B cell (primary cell): ENCODE results near the gene COL4A3. TPM values are rescaled to one million over a fixed set of nuclear protein-coding genes. Genes with fewer than 3 reads are reported as not detected.

Experiments
- ATAC-seq: fragments of 200-7000 bp; cut with Tn5 transposase; one replicate; pipeline ENCODE4 v1.10.0; 2021; ENCODE audit warnings: low read depth, mild to moderate bottlenecking, moderate number of reproducible peaks, moderate library complexity
- CTCF ChIA-PET: fragments of 350-600 bp; sonication (Branson Sonifier 250); formaldehyde crosslinking; loops from one replicate; lab custom pipeline; 2021; ENCODE audit warnings: antibody characterized with exemption, inconsistent platforms; lab: Charles Lee
- POLR2A ChIA-PET: fragments of 350-600 bp; sonication (Branson Sonifier 250); formaldehyde crosslinking; loops from one replicate; lab custom pipeline; 2021; ENCODE audit warnings: antibody characterized with exemption; lab: Charles Lee
- DNase-seq: peaks from one replicate; pipeline ENCODE4 v3.0.0; 2013
- H2AFZ ChIP-seq: 2 replicates; pipeline ENCODE4 v1.6.1; 2012; ENCODE audit warnings: mild to moderate bottlenecking, low read depth, low read length; ENCODE audit not compliant: insufficient read depth, poor library complexity, severe bottlenecking
- H3K27ac ChIP-seq, 2 donors: 1 replicate in 1 of 2; 2 replicates in 1 of 2; pipeline ENCODE4 v1.5.1; 2012 to 2013; ENCODE audit warnings: low read length in 2 of 2, mild to moderate bottlenecking in 2 of 2, moderate library complexity in 1 of 2
- H3K27me3 ChIP-seq, 4 experiments: fragments of 200-600 bp in 1 of 4; sonication (generic) in 1 of 4; replicated peaks in 1 of 4; 1 replicate in 2 of 4; 2 replicates in 2 of 4; pipeline versions ENCODE4 v1.6.1 to v1.7.0; 2013 to 2016; ENCODE audit warnings: low read length in 3 of 4, mild to moderate bottlenecking in 2 of 4, mixed read lengths in 1 of 4, moderate library complexity in 1 of 4; ENCODE audit not compliant: insufficient read depth in 4 of 4, control insufficient read depth in 3 of 4; ENCODE audit errors: control extremely low read depth in 1 of 4
- H3K36me3 ChIP-seq, 2 experiments: replicated peaks in 1 of 2; 1 replicate in 1 of 2; 2 replicates in 1 of 2; pipeline versions ENCODE4 v1.6.1 to v1.7.1; 2013; ENCODE audit warnings: low read length in 1 of 2; ENCODE audit not compliant: insufficient read depth in 2 of 2, control insufficient read depth in 1 of 2; ENCODE audit errors: control extremely low read depth in 1 of 2, extremely low read depth in 1 of 2
- H3K4me1 ChIP-seq, 2 donors: fragments of 200-600 bp in 1 of 2; sonication (generic) in 1 of 2; 1 replicate in 1 of 2; 2 replicates in 1 of 2; pipeline versions ENCODE4 v1.5.1 to v1.6.1; 2013 to 2017; ENCODE audit warnings: low read length in 2 of 2; ENCODE audit not compliant: control insufficient read depth in 2 of 2, insufficient read depth in 2 of 2
- H3K4me2 ChIP-seq: replicated peaks from 2 replicates; pipeline ENCODE3; 2012; ENCODE audit warnings: mild to moderate bottlenecking, low read depth, low read length; ENCODE audit not compliant: poor library complexity, severe bottlenecking
- H3K4me3 ChIP-seq, 5 experiments: fragments of 200-600 bp in 1 of 5; sonication (generic) in 1 of 5; 1 replicate in 3 of 5; 2 replicates in 2 of 5; pipeline versions ENCODE4 v1.5.1 to v1.7.0; 2011 to 2016; ENCODE audit warnings: low read length in 4 of 5, mild to moderate bottlenecking in 4 of 5, low read depth in 2 of 5, control low read depth in 1 of 5, moderate library complexity in 1 of 5; ENCODE audit not compliant: insufficient read depth in 1 of 5; ENCODE audit errors: control extremely low read depth in 1 of 5, extremely low read depth in 1 of 5
- H3K79me2 ChIP-seq: fragments of 200-600 bp; sonication (generic); one replicate; pipeline ENCODE4 v1.6.0; 2016; ENCODE audit warnings: low read length; ENCODE audit not compliant: control insufficient read depth, insufficient read depth
- H3K9ac ChIP-seq: fragments of 200-600 bp; sonication (generic); 2 replicates; pipeline ENCODE4 v1.6.1; 2017; ENCODE audit warnings: mild to moderate bottlenecking, low read length, moderate library complexity
- H3K9me3 ChIP-seq, 3 donors: one replicate each; pipeline versions ENCODE4 v1.6.1 to v1.7.1; 2013; ENCODE audit warnings: low read length in 2 of 3; ENCODE audit not compliant: control insufficient read depth in 2 of 3, insufficient read depth in 1 of 3; ENCODE audit errors: control extremely low read depth in 1 of 3
- H4K20me1 ChIP-seq: 2 replicates; pipeline ENCODE4 v1.6.0; 2012; ENCODE audit warnings: mild to moderate bottlenecking, low read length; ENCODE audit not compliant: insufficient read depth, control insufficient read depth, poor library complexity, severe bottlenecking
- H3K27ac Mint-ChIP-seq: one replicate; pipeline ENCODE4 v1.8.0; 2021; ENCODE audit warnings: mixed read lengths
- H3K27me3 Mint-ChIP-seq: one replicate; pipeline ENCODE4 v1.8.0; 2021; ENCODE audit warnings: mixed read lengths
- H3K4me1 Mint-ChIP-seq: one replicate; pipeline ENCODE4 v1.8.0; 2021; ENCODE audit warnings: mixed read lengths
- H3K4me3 Mint-ChIP-seq: one replicate; pipeline ENCODE4 v1.8.0; 2021; ENCODE audit warnings: mixed read lengths
- H3K9me3 Mint-ChIP-seq: one replicate; pipeline ENCODE4 v1.8.0; 2022; ENCODE audit warnings: mixed read lengths; ENCODE audit not compliant: insufficient read depth
- EZH2 ChIP-seq: IDR thresholded peaks from 2 replicates; pipeline ENCODE4 v1.6.1; 2012; ENCODE audit warnings: borderline replicate concordance, low read depth, mild to moderate bottlenecking, moderate library complexity, low read length; ENCODE audit not compliant: insufficient read depth, poor library complexity, severe bottlenecking
- WGBS: methylation state at CpG from one replicate; pipeline ENCODE4 v1.1.5; 2013; ENCODE audit warnings: missing lambda C conversion rate; ENCODE audit not compliant: insufficient coverage; 5-methylcytosine and 5-hydroxymethylcytosine counted together
- intact Hi-C: fragments of 100-400 bp; cut with micrococcal nuclease; formaldehyde crosslinking; loops from one replicate; pipeline ENCODE4 v1.10.0; 2022
- polyA plus RNA-seq: library from polyadenylated mRNA; depleted of rRNA; stranded (reverse); fragments of >200 nt; gene quantifications from 2 replicates; pipeline ENCODE4 v1.2.3, GENCODE V29; 2012
- total RNA-seq, 2 donors: library from RNA; stranded (reverse); fragments of 120-200 nt in 1 of 2; gene quantifications; 1 replicate in 1 of 2; 2 replicates in 1 of 2; pipeline versions ENCODE4 v1.2.3 to v1.2.4, GENCODE V29; 2013 to 2022
- TF ChIP-seq, protein P1 (sequence below): fragments of 200-600 bp; IDR thresholded peaks from one replicate; pipeline ENCODE4 v1.8.0; 2022; ENCODE audit warnings: antibody characterized with exemption, mild to moderate bottlenecking

The COL4A3 gene
- total and polyA plus RNA-seq, 2 donors (not counting 1 experiment from before 2014, with no cell fraction given), result 33.4 to 45.9 TPM

DNA sequence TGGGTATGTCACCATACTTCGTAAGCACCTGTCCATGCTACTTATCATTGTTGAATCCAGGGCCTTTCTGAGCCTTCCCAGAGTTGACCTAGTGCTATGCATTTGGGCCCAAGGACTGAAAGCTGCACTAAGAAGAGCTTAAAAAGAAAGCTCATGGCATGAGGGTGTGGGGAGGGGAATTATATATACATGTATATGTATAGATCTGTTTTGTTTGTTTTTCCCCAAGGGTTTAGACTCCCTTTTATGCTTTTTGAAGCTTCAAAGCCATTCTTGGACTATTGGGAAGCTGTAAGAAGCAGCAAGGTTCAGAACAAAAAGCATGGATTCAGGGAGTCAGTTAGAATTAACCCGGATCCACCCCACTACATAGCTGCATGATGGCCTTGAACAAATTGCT, 183.9 kb downstream of the COL4A3 start:
- TF ChIP-seq EZH2, result no peak
- TF ChIP-seq, protein P1, sequence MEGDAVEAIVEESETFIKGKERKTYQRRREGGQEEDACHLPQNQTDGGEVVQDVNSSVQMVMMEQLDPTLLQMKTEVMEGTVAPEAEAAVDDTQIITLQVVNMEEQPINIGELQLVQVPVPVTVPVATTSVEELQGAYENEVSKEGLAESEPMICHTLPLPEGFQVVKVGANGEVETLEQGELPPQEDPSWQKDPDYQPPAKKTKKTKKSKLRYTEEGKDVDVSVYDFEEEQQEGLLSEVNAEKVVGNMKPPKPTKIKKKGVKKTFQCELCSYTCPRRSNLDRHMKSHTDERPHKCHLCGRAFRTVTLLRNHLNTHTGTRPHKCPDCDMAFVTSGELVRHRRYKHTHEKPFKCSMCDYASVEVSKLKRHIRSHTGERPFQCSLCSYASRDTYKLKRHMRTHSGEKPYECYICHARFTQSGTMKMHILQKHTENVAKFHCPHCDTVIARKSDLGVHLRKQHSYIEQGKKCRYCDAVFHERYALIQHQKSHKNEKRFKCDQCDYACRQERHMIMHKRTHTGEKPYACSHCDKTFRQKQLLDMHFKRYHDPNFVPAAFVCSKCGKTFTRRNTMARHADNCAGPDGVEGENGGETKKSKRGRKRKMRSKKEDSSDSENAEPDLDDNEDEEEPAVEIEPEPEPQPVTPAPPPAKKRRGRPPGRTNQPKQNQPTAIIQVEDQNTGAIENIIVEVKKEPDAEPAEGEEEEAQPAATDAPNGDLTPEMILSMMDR, result no peak
- intact Hi-C loops, result no loop called here
- Histone ChIP-seq H3K27ac (no peak overlapping the region), H3K9ac (no peak overlapping the region), H2AFZ (no peak overlapping the region), H3K4me1 (no peaks in the 10 kb centered on the region), H3K9me3 (no peaks in the 10 kb centered on the region), H3K79me2 (no peaks in the 10 kb centered on the region), H3K4me2 (no peak overlapping the region), H3K36me3 (peaks cover 11 to 21% of the 10 kb centered on the region in 2 experiments), H3K27me3 (no peaks in the 10 kb centered on the region), H3K4me3 (no peak overlapping the region), H4K20me1 (no peaks in the 10 kb centered on the region)
- no peak overlapping the region for H3K4me3 Mint-ChIP-seq
- no peaks in the 10 kb centered on the region for H3K27me3 Mint-ChIP-seq
- no peak overlapping the region for H3K27ac Mint-ChIP-seq
- whole genome bisulfite sequencing, result 100% methylated on average over 1 of the region's 2 CpGs
- no peaks in the 10 kb centered on the region for H3K4me1 Mint-ChIP-seq
- DNase-seq (no peak), ATAC-seq (no peak)
- no peaks in the 10 kb centered on the region for H3K9me3 Mint-ChIP-seq
- POLR2A ChIA-PET, result no interaction called here
- CTCF ChIA-PET, result interaction anchor here (1.2 to 2.6 kb wide), 3 partner anchors 14 to 310 kb away, joined by 3 to 8 read pairs (median 3); no protein-coding TSS in a partner anchor

DNA sequence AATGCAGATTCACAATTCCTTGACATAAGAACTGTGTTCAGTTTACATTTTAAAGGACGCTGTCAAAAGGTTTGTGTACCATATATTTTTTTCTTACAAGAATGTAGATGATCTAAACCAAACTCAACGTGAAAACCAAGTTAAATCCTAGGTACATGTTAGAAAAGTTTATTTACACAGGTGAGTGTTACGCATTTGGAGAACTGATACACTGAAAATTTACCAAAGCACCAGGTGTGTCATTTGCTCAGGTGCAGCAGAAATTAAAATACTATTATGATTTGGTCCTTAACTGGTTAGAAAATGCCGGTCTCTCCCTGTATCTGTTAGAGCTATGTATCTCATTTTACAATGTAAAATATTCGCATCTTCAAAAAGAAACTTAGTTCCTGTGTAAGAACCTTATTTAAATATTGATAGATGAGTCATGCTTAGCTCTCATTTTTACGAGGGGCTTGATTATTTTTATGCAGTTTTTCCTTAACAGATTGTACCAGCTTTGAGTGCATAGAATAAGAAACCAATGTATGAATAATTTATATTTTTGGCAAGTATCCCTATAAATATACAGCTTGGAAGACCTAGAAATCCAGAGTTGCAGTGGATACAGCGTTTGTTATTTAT, 185.7 kb downstream of the COL4A3 start:
- no peaks in the 10 kb centered on the region for H4K20me1 ChIP-seq
- CTCF ChIA-PET, result interaction anchor here (0.9 kb wide), 1 partner anchor 22 kb away, joined by 3 read pairs; no protein-coding TSS in a partner anchor
- no peak overlapping the region for H2AFZ ChIP-seq
- no peaks in the 10 kb centered on the region for H3K9me3 ChIP-seq
- TF ChIP-seq EZH2, result no peak
- TF ChIP-seq, protein P1, result no peak
- Mint-ChIP-seq H3K4me3 (no peak overlapping the region), H3K4me1 (no peaks in the 10 kb centered on the region), H3K27me3 (no peaks in the 10 kb centered on the region), H3K27ac (no peak overlapping the region), H3K9me3 (no peaks in the 10 kb centered on the region)
- intact Hi-C loops, result no loop called here
- H3K36me3 ChIP-seq, result peaks cover 11 to 21% of the 10 kb centered on the region in 2 experiments
- DNase-seq (no peak), ATAC-seq (no peak)
- H3K9ac ChIP-seq, result no peak overlapping the region
- H3K27me3 ChIP-seq, result no peaks in the 10 kb centered on the region
- POLR2A ChIA-PET, result no interaction called here
- no peak overlapping the region for H3K4me2 ChIP-seq
- WGBS, result no CpG with 5 or more reads among the region's 7 CpGs
- H3K4me1 ChIP-seq, result no peaks in the 10 kb centered on the region
- H3K27ac ChIP-seq, result no peak overlapping the region
- H3K79me2 ChIP-seq, result no peaks in the 10 kb centered on the region
- no peak overlapping the region for H3K4me3 ChIP-seq
